Activated CD4-positive, alpha-beta T cell treated with anti-CD3 and anti-CD28 coated beads, Interleukin-2, amount 50 U/mL, for 48 hours (primary cell): Measurements from ENCODE around the gene ITCH.
"Not testable (repeated sequence)": the region's sequence is repeated elsewhere in the genome, so short reads cannot be mapped to it uniquely, and the experiment has no call there.

Source experiments
- DNase-seq, 2 experiments: peaks; one replicate each; pipeline ENCODE4 v3.0.0-alpha.2; 2020

Gene ITCH

DNA sequence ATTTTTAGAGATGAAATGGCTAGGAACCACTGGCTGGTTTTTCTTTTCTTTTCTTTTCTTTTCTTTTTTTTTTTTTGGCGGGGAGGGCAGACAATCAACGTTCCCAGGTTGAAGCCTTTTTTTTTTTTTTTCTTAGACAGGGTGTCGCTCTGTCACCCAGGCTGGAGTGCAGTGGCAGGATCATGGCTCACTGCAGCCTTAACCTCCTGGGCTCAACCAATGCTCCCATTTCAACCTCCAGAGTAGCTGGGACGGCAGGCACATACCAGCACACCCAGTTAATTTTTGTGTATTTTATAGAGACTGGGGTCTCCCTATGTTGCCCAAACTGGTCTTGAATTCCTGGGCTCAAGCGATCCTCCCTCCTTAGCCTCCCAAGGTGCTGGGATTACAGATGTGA lies 18.8 kb upstream of the ITCH start:
- DNase-seq = no peak

DNA sequence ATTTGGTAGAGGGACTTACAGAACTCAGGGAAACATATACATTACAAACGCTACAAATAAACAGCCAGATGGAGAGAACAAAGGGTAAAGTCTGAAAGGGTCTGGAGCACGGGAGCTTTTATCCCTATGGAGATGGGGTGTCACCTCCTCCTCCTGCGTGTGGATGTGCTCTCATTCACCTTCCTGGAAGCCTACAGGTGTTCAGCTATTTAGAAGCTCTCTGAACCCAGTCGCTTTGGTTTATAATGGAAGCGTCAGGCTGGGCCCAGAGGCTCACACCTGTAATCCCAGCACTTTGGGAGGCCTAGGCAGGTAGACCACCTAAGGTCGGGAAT lies 17.7 kb upstream of the ITCH start:
- no peak for DNase-seq

GRCh38 chr20:34345839-34346532 lies 17.1 kb upstream of the ITCH start:
- DNase-seq = not testable (repeated sequence)

DNA sequence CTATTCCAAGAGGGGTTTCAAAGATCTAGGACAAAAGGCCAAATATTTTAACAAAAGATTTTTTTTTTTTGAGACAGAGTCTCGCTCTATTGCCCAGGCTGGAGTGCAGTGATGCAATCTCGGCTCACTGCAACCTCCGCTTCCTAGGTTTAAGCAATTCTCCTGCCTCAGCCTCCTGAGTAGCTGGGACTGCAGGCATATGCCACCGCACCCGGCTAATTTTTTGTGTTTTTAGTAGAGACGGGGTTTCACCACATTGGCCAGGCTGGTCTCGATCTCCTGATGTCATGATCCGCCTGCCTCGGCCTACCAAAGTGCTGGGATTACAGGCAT lies 16.6 kb upstream of the ITCH start:
- not testable (repeated sequence) for DNase-seq

GRCh38 chr20:34347571-34347970 lies 15.5 kb upstream of the ITCH start:
- DNase-seq = no peak

DNA sequence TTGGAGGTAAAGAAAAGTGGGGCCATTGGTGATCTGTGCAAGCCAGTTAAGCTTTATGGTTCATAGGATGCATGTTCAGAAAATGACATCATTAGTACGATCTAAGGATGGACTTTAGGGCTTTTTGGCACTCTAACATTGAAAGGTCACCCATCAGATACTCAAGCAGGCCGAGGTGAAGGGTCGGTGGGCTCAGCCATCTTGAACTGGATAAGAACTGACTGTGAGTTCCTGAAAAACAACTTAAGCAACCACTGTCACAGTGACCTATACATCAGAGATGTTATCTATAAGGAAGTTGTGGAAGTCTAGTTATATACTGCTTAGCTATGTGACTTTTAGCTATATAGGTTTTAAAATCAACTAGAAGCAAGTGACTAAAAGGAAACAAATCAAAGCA lies 13.0 kb upstream of the ITCH start:
- no peak for DNase-seq

GRCh38 chr20:34353467-34353866 lies 9.6 kb upstream of the ITCH start:
- DNase-seq = not testable (repeated sequence)

GRCh38 chr20:34355427-34355826 lies 7.6 kb upstream of the ITCH start:
- DNase-seq = no peak

DNA sequence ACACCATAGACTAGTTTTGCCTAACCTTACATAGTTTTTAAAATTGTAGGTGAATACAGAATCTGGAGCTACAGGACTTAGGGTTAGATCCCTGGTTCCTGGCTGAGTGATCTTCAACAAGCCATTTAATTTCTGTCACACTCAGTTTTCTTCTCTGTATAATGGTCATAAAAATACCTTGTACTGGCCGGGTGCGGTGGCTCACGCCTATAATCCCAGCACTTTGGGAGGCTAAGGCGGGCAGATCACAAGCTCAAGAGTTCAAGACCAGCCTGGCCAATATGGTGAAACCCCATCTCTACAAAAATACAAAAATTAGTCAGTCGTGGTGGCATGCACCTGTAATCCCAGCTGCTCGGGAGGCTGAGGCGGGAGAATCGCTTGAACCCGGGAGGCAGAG lies 3.3 kb upstream of the ITCH start:
- not testable (repeated sequence) for DNase-seq

GRCh38 chr20:34362502-34363061 lies 491 bp upstream of the ITCH start:
- no peak for DNase-seq

GRCh38 chr20:34363465-34364222 lies 571 bp downstream of the ITCH start:
- DNase-seq = peak; percentile 28 to 35

- no peak for DNase-seq
These were observed 1.1 kb downstream of the ITCH start for GRCh38 chr20:34364223-34364506.

DNA sequence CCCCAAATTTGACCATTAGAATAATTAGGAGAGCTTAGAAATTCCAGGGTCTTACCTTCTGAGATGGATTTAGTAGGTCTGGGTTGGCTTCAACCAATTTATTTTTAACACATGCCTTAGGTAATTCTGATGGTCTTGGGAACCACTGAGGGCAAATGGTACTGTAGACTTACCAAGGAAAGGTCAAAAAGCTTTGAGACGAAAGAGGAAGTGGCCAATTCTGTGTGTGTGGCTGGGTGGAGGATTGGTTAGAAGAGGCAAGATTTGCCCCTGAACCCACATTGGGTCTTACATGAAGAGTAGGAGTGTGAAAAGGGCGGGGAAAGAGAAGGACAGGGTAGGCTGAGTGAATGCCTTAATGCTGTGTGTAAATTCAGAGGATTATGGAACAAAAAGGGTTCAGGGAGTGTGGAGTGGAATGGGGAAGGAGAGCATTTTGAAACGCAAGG lies 2.7 kb downstream of the ITCH start:
- DNase-seq = no peak

GRCh38 chr20:34367155-34367554 lies 4.1 kb downstream of the ITCH start:
- DNase-seq = no peak

DNA sequence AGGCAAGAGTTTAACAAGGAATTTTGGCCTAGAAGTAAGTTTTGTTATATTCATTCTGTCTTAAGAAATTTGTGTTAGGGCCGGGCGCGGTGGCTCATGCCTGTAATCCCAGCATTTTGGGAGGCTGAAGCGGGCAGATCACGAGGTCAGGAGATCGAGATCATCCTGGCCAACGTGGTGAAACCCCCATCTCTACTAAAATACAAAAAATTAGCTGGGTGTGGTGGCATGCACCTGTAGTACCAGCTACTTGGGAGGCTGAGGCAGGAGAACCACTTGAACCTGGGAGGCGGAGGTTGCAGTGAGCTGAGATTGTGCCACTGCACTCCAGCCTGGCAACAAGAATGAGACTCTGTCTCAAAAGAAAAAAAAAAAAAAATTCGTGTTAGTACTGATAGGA lies 4.8 kb downstream of the ITCH start:
- DNase-seq = not testable (repeated sequence)

DNA sequence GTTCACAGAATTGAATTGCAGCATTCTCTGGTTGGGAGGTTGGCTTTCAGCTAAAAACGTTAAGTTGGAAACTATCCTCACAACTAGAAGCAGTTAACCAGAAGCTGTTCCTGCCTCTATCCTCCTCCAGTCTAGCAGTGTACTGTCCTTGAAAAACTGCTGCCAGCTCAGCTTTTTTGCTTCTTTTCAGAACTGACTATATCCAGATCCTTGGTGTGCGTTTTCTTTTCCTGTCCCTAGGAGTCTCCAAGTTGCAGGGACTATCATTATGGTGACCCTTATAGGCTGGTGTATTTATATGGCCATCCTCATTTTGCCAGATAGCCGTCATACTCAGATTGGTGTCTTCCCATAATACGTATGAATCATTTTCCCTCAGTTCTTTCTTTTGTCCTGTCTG lies 5.5 kb downstream of the ITCH start:
- DNase-seq = no peak

DNA sequence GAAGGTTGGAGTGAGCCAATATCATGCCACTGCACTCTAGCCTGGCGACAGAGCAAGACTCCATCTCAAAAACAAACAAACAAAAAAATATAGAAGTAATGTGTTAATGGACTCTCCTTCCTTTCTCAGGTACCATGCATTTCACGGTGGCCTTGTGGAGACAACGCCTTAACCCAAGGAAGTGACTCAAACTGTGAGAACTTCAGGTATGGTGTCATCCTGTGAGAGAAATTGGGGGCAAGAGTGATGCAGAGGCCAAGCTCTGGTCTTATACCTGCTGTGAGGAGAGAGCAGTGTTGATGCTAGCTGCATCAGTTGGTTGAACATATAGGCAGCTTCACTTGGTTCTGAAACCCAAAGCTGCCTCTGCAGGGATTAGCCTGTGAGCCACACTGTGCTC lies 6.2 kb downstream of the ITCH start:
- no peak for DNase-seq

GRCh38 chr20:34370062-34370461 lies 7.0 kb downstream of the ITCH start:
- DNase-seq = no peak

- no peak for DNase-seq
These were observed 10.4 kb downstream of the ITCH start for GRCh38 chr20:34373445-34373844.

GRCh38 chr20:34374209-34374760 lies 11.2 kb downstream of the ITCH start:
- DNase-seq = no peak

DNA sequence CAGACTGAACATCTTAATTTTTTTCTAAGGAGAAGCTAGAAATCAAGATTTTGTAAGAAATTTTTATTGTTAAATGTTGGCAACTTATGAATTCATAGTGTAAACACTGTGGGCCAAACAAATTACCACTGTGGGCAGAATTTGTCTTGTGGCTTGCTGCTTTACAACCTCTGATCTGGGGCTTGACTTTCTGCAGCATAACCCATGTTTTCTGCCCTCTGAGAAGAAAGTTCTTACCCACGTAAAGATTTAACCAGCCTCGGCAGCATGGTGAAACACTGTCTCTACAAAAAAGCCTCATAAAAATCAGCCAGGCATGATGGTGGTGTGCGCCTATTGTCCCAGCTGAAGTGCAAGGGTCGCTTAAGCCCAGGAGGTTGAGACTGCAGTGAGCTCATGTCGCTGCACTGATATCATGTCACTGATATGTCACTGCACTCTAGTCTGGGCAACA lies 12.9 kb downstream of the ITCH start:
- no peak for DNase-seq

GRCh38 chr20:34377072-34377847 lies 14.2 kb downstream of the ITCH start:
- peak; percentile 15 for DNase-seq

- no peak for DNase-seq
These were observed 19.1 kb downstream of the ITCH start for GRCh38 chr20:34382174-34382573.
